Small intestine (tissue), 7 donors: ENCODE data around the gene PNKD. TPM values are rescaled to one million over a fixed set of nuclear protein-coding genes. Genes with fewer than 3 reads are reported as not detected.

Experiments
- DNase-seq, 2 donors: peaks; one replicate each; pipeline versions ENCODE4 v3.0.0 to v3.0.0-alpha.2; 2013
- FAIRE-seq: peaks from 2 replicates; lab custom pipeline; 2012; peaks lifted over from hg19 to GRCh38; lab: Jason Lieb, UNC
- H3K27ac ChIP-seq, 3 donors: one replicate each; pipeline ENCODE4 v1.5.1; 2013; ENCODE audit warnings: low read length in 2 of 3, mild to moderate bottlenecking in 2 of 3, control low read depth in 1 of 3, inconsistent platforms in 1 of 3, low read depth in 1 of 3, moderate library complexity in 1 of 3
- H3K27me3 ChIP-seq, 3 donors: one replicate each; pipeline ENCODE4 v1.6.1; 2013; ENCODE audit warnings: low read length in 3 of 3, inconsistent platforms in 1 of 3; ENCODE audit not compliant: control insufficient read depth in 3 of 3, insufficient read depth in 3 of 3
- H3K36me3 ChIP-seq, 3 donors: one replicate each; pipeline ENCODE4 v1.6.1; 2013; ENCODE audit warnings: low read length in 3 of 3, inconsistent platforms in 1 of 3, low read depth in 1 of 3, mild to moderate bottlenecking in 1 of 3, moderate library complexity in 1 of 3; ENCODE audit not compliant: control insufficient read depth in 3 of 3, insufficient read depth in 2 of 3
- H3K4me1 ChIP-seq, 3 donors: one replicate each; pipeline ENCODE4 v1.6.1; 2013; ENCODE audit warnings: low read length in 2 of 3, inconsistent platforms in 1 of 3, low read depth in 1 of 3, mild to moderate bottlenecking in 1 of 3, moderate library complexity in 1 of 3; ENCODE audit not compliant: control insufficient read depth in 3 of 3, insufficient read depth in 2 of 3
- H3K4me3 ChIP-seq, 3 donors: one replicate each; pipeline ENCODE4 v1.5.1; 2013; ENCODE audit warnings: low read length in 3 of 3, control low read depth in 1 of 3, inconsistent platforms in 1 of 3, low read depth in 1 of 3, mild to moderate bottlenecking in 1 of 3, moderate library complexity in 1 of 3
- H3K9me3 ChIP-seq, 2 donors: one replicate each; pipeline ENCODE4 v1.6.1; 2013; ENCODE audit warnings: low read depth in 1 of 2, low read length in 1 of 2; ENCODE audit not compliant: control insufficient read depth in 2 of 2, insufficient read depth in 1 of 2
- WGBS, 3 donors: extraction: QIAGEN DNeasy Blood & Tissue Kit; methylation state at CpG; one replicate each; pipeline ENCODE4 v1.1.7; 2013; 5-methylcytosine and 5-hydroxymethylcytosine counted together
- polyA plus RNA-seq, 4 donors: library from polyadenylated mRNA; stranded (reverse) in 3 of 4; unstranded in 1 of 4; fragments of 200-250 nt in 3 of 4; fragments of 120-200 nt in 1 of 4; gene quantifications; one replicate each; pipeline versions ENCODE4 v1.2.1 to v1.2.3, GENCODE V29; 2013
- donor health status: healthy with polysubstance abuse.
- donor health status: control.
- donor health status: control.
- donor health status: Bipolar disorder and iron deficiency.
- donor health status: healthy.

The PNKD gene
- polyA plus RNA-seq, 4 donors: 88.4 to 137 (median 104) TPM

DNA sequence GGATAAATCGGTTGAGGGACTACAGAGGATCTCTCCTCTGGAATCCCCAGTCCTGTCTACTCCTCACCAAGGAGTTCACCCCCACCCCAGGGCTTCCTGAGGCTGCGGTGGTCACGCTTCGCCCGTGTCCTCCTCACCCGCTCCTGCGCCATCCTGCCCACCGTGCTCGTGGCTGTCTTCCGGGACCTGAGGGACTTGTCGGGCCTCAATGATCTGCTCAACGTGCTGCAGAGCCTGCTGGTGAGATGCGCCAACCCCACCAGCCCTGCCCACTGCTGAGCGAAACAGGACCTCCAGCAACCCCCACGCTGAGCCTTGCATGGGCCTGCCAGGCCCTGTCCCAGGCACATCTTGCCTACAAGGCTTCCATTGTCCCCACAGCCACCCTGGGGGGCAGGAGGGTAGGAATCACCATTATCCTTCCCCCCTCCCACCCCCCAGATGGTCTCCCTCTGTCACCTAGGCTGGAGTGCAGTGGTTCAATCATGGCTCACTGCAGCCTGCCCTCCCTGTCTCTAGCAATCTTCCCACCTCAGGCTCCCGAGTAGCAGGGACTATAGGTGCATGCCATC is 122.7 kb downstream of the PNKD start:
- no peaks in the 10 kb centered on the region for H3K36me3 ChIP-seq
- no peaks in the 10 kb centered on the region for H3K9me3 ChIP-seq
- H3K27ac ChIP-seq: no peak overlapping the region
- DNase-seq (no peak), FAIRE-seq (no peak)
- H3K27me3 ChIP-seq: no peaks in the 10 kb centered on the region
- 84 to 88% (median 86%) methylated on average over 15 to 16 of the region's 16 CpGs for WGBS, 3 donors
- H3K4me1 ChIP-seq: peaks cover 0 to 22% (median 0%) of the 10 kb centered on the region in 3 donors
- no peak overlapping the region for H3K4me3 ChIP-seq

DNA sequence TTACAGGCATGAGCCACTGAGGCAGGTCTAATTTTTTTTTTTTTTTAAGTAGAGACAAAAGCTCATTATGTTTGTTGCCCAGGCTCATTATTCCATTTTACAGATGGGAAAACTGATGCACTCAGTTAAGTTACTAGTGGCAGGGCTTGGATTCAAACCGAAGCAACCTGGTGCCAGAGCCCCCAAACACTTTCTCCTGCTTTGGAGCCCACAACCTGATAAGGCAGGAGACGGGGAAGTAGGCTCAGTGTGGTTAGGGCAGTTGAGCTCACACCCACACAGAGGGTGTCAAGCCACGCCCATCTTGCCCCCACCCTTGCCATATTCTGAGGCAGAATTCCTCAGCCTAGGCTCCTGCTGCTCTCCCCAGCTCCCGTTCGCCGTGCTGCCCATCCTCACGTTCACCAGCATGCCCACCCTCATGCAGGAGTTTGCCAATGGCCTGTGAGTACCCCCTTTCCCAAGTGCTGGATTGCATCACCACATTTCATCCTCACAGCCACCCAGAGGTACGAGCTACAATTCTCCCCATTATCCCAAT is 123.5 kb downstream of the PNKD start:
- H3K36me3 ChIP-seq: no peaks in the 10 kb centered on the region
- H3K9me3 ChIP-seq: no peaks in the 10 kb centered on the region
- H3K4me1 ChIP-seq: peaks cover 0 to 26% (median 0%) of the 10 kb centered on the region in 3 donors
- no peak for FAIRE-seq
- no peak overlapping the region for H3K27ac ChIP-seq
- H3K4me3 ChIP-seq: no peak overlapping the region
- WGBS, 3 donors: 59 to 67% (median 66%) methylated on average over 7 to 8 of the region's 8 CpGs
- H3K27me3 ChIP-seq: no peaks in the 10 kb centered on the region
- no peak for DNase-seq

DNA sequence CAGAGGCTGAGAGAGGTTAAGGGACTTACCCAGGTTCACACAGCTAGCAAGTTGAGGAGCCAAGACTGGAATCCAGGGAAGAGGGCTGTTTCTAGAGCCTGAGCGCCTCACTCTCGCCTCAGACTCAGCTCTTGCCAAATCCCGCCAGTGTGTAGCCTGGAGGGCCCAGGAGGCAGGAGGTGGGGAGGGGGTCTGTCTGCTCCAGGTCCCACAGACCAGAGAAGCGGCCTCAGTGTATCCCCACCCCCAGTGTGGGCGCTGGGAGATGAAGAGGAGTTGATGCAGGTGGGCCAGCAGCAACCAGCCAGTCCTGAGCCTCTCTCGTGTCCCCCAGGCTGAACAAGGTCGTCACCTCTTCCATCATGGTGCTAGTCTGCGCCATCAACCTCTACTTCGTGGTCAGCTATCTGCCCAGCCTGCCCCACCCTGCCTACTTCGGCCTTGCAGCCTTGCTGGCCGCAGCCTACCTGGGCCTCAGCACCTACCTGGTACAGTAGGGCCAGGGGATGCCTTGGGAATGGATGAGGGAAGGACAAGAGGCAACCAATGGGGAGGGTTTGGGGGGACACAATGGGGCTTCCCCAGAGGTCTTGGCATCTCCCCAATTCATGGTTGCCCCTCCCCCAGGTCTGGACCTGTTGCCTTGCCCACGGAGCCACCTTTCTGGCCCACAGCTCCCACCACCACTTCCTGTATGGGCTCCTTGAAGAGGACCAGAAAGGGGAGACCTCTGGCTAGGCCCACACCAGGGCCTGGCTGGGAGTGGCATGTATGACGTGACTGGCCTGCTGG is 124.2 kb downstream of the PNKD start:
- H3K27ac ChIP-seq: no peak overlapping the region
- no peak for DNase-seq
- no peaks in the 10 kb centered on the region for H3K36me3 ChIP-seq
- no peaks in the 10 kb centered on the region for H3K9me3 ChIP-seq
- 80 to 88% (median 84%) methylated on average over 12 to 13 of the region's 13 CpGs for WGBS, 3 donors
- no peak for FAIRE-seq
- no peaks in the 10 kb centered on the region for H3K27me3 ChIP-seq
- no peak overlapping the region for H3K4me3 ChIP-seq
- H3K4me1 ChIP-seq: peaks cover 0 to 28% (median 0%) of the 10 kb centered on the region in 3 donors

DNA sequence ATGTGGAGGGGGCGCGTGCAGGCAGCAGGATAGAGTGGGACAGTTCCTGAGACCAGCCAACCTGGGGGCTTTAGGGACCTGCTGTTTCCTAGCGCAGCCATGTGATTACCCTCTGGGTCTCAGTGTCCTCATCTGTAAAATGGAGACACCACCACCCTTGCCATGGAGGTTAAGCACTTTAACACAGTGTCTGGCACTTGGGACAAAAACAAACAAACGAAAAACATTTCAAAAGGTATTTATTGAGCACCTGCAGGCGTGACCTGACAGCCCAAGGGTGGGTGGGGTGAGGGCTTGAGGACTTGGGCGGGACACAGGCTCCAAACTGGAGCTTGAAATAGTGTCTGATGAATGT is 124.7 kb downstream of the PNKD start:
- Histone ChIP-seq H3K9me3 (no peaks in the 10 kb centered on the region), H3K27ac (no peak overlapping the region), H3K4me3 (no peak overlapping the region), H3K36me3 (no peaks in the 10 kb centered on the region), H3K27me3 (no peaks in the 10 kb centered on the region), H3K4me1 (peaks cover 0 to 26% (median 0%) of the 10 kb centered on the region in 3 donors)
- no peak for DNase-seq
- WGBS, 3 donors: 75% methylated on average over 6 of the region's 6 CpGs
- no peak for FAIRE-seq

DNA sequence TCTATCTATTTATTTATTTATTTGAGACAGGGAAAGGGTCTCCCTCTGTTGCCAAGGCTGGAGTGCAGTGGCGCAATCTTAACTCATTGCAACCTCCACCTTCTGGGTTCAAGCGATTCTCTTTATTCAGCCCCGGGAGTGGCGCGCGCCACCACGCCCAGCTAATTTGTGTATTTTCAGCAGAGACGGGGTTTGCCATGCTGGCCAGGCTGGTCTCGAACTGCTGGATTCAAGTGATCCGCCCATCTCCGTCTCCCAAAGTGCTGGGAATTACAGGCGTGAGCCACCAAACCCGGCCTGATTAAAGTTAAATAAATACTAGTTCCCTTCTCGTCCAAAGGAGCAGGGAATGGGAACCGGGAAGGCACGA is 125.1 kb downstream of the PNKD start:
- Histone ChIP-seq H3K4me1 (peaks cover 0 to 26% (median 0%) of the 10 kb centered on the region in 3 donors), H3K27me3 (no peaks in the 10 kb centered on the region), H3K9me3 (no peaks in the 10 kb centered on the region), H3K36me3 (no peaks in the 10 kb centered on the region), H3K27ac (peak overlapping the region; percentile 39 to 100 (median 62)), H3K4me3 (peak overlapping the region in 2 of 3 donors; percentile 36 to 96)
- whole genome bisulfite sequencing, 3 donors: 12 to 29% (median 26%) methylated on average over 16 of the region's 16 CpGs
- DNase-seq: peak in 1 of 2 donors; percentile 25
- no peak for FAIRE-seq

DNA sequence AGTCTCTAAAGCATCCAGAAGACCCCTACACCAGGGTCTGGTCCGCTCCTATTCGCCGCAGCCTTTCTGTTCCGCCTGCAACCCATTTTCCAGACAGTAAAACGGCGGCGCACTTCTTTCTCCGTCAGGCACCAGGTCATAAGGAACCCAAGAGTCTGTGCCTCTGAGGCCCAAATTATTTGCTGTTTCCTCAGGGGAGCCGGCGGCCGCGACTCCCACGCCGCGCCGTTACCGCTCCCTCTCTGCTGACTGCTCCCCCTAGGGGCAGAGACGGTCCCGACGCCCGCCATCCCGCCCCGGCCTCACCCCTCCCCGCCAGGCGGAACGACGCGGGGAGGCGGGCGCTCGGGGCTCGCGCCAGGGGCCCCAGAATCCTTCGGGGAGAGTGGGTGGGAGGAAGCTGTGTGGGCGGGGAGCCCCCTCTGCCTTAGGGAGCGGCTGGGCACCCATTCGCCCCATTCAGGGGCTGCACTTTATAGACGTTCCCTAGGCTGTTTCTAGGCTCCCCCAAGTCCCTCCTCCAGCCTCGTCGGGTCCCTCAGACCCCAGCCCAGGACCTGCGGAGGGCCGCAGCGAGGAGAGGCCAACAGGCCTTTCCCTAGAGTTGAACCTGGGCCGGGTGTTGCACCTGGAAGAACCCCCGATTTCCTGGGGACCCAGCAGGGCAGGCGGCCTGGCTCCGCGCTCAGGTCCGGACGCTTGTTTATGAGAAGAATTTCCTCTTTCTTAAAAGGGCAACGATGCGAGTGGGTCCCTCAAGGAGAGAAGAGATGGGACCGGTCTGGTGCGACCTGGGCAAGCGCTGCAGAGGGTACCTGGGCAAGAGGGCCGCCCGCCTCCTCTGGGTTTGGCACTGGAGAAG is 125.7 kb downstream of the PNKD start:
- Histone ChIP-seq H3K4me1 (peaks cover 0 to 26% (median 0%) of the 10 kb centered on the region in 3 donors), H3K27ac (peak overlapping the region; percentile 99 to 100 (median 100)), H3K27me3 (no peaks in the 10 kb centered on the region), H3K4me3 (peak overlapping the region; percentile 59 to 96 (median 71)), H3K9me3 (no peaks in the 10 kb centered on the region), H3K36me3 (peaks cover 0 to 2% (median 0%) of the 10 kb centered on the region in 3 donors)
- FAIRE-seq (no peak), DNase-seq (peak; percentile 96 to 98)
- whole genome bisulfite sequencing, 3 donors: 0 to 2% (median 1%) methylated on average over 46 to 57 of the region's 57 CpGs
